ENCODE measurements around the gene C6orf47.
A peak's percentile ranks its signal among the peaks of the same experiment; 100 is the strongest.

Gene C6orf47

DNA sequence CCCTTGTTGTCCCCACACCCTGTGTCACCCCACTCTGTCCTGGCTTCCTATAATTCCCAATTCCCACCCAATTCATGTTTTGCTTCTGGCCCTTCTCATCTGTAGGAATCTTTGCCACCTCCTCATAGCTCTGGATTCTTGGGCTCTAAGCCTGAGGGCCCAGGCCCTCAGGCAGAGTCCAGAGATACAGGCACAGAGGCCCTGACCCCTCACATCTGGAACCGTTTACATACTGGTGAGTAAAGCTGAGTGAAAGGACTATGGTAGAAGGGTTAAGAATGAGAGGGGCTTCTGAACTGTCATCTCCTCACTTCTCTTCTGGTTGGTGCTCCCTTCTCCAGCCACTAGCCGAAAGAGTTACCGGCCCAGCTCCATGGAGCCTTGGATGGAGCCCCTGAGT, 26.4 kb downstream of the C6orf47 start:
- no peak for DNase-seq

DNA sequence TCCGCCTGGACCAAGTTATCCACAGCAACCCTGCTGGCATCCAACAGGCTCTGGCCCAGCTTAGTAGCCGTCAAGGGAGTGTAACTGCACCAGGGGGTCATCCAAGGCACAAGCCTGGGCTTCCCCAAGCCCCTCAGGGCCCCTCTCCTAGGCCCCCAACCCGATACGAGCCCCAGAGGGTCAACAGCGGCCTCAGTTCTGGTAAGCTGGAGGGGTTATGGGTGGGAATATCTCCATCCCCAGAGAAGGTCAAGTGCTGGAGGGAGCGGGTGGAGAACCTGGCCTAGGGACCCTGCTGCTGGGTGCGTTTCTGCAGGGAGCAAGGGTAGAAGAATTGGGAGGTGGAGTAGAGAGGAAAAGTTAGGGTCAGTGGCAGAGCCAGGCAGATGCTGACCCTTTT, 27.1 kb downstream of the C6orf47 start:
- no peak for DNase-seq

DNA sequence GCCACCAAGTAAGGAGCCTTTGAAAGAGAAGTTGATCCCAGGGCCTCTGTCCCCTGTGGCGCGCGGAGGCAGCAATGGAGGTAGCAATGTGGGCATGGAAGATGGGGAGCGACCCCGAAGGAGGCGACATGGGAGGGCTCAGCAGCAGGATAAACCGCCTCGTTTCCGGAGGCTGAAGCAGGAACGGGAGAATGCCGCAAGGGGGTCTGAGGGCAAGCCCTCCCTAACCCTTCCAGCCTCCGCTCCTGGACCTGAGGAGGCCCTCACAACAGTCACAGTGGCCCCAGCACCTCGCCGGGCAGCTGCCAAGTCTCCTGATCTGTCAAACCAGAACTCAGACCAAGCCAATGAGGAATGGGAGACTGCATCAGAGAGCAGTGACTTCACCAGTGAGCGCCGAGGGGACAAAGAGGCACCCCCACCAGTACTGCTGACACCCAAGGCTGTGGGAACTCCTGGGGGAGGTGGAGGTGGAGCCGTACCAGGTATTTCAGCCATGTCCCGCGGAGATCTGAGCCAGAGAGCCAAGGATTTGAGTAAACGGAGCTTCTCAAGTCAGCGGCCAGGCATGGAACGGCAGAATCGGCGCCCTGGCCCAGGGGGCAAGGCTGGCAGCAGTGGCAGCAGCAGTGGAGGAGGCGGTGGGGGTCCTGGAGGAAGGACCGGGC, 28.2 kb downstream of the C6orf47 start:
- no peak for DNase-seq

DNA sequence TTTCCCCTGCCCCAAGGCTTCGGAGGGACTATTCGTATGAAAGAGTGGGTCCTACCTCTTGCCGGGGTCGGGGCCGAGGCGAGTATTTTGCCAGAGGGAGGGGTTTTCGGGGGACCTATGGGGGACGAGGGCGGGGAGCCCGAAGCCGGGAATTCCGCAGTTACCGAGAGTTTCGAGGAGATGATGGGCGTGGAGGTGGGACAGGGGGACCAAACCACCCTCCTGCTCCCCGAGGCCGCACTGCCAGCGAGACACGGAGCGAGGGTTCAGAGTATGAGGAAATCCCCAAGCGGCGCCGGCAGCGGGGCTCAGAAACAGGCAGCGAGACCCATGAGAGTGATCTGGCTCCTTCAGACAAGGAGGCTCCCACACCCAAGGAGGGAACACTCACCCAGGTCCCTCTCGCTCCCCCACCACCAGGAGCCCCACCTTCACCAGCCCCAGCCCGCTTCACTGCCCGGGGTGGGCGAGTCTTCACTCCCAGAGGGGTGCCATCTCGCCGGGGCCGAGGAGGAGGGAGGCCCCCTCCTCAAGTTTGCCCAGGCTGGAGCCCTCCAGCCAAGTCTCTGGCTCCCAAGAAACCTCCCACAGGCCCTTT, 28.8 kb downstream of the C6orf47 start:
- DNase-seq, result no peak

DNA sequence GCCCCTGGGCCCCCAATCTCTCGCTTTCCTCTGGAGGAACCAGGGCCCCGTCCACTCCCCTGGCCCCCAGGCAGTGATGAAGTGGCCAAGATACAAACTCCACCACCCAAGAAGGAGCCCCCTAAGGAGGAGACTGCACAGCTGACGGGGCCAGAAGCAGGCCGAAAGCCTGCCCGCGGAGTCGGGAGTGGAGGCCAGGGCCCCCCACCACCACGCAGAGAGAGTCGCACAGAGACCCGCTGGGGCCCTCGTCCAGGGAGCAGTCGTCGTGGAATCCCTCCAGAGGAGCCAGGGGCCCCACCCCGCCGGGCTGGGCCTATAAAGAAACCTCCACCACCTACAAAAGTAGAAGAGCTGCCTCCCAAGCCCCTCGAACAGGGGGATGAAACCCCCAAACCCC, 29.4 kb downstream of the C6orf47 start:
- DNase-seq, result no peak

DNA sequence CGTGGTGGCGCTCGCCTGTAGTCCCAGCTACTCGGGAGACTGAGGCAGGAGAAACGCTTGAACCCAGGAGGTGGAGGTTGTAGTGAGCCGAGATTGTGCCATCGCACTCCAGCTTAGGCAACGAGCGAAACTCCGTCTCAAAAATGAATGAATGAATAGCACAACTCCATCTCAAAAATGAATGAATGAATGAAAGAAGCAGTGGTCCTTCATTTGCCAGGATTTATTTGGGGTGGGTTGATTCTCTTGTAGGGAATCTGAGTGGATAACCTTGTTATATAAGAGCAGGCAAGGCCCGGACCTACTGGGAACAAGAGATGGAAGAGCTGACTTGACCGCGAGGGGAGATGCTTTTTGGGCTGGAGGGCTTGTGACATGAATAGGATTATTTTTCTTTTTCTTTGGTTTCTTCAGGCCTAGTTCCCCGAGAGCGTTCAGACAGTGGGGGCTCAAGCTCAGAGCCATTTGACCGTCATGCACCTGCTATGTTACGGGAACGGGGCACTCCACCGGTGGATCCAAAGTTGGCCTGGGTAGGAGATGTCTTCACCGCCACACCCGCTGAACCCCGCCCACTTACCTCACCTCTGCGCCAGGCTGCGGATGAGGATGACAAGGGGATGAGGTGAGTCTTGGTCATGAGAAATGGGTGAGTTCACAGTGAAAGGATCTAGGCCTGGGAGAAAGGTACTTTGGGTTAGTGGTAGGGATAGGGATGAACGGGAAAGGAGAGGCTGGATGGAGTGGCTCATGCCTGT, 30.2 kb downstream of the C6orf47 start:
- DNase-seq, result no peak

DNA sequence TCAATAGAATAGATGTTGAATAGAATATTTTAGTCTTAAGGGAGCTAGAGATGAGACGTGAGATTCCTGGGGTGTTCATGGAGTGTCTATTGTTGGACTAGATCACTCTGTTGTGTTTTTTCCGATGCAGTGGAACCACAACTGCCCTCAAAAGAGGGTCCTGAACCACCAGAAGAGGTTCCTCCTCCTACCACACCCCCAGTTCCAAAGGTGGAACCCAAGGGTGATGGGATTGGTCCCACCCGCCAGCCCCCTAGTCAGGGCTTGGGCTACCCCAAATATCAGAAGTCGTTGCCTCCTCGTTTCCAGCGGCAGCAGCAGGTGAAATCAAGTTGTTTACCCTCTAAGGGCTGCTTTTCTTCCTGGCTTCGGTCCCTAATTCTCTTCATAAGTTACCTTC, 31.6 kb downstream of the C6orf47 start:
- DNase-seq, result no peak

DNA sequence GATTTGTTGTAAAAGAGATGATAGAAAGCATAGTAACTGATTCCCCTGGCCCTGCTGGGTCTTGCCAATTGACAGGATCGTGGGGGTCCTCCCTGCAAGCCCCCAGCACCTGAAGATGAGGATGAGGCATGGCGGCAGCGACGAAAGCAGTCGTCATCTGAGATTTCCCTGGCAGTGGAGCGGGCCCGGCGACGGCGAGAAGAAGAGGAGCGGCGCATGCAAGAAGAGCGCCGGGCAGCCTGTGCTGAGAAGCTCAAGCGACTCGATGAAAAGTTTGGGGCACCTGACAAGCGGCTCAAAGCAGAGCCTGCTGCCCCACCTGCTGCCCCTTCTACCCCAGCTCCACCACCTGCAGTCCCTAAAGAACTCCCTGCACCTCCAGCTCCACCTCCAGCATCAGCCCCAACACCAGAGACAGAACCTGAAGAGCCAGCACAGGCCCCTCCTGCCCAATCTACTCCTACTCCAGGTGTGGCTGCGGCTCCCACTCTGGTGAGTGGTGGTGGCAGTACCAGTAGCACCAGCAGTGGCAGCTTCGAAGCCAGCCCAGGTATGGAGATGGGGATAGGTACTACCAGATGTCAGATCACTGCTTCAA, 32.8 kb downstream of the C6orf47 start:
- no peak for DNase-seq

- DNase-seq, result no peak
Observed at GRCh38 chr6:31626952-31627351, 33.6 kb downstream of the C6orf47 start.

DNA sequence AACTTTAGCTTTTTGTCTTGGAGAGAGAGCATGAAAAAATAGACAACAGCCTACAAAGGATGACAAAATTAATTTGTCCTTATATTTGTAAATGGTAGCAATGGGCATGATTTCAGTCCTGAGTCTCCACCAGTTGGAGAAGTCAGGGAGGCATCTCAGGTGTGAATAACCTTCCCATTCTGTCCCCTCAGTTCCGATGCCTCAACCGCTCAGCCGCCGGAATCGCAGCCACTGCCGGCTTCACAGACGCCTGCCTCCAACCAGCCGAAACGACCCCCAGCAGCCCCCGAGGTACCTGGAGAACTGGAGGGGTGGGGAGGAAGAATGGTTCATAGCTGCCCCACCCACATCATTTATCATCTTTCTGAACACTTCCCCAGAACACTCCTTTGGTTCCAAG, 36.5 kb downstream of the C6orf47 start:
- no peak for DNase-seq

DNA sequence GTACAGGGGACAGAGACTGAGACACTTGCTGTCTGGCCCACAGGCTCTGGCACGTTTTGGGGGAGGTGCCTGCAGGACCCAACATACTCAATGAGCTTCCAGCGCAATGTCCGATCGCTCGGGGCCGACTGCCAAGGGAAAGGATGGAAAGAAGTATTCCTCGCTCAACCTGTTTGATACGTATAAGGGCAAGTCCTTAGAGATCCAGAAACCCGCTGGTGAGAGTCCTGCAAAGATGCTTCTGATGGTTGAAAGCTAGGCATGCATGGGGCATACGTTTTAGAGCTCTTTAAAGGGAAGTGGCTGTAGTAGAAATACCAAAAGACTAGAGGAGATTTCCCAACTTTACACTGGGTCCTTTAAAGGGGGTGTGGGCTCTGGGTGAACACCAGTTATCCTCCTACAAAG, 37.9 kb downstream of the C6orf47 start:
- DNase-seq, result no peak

GRCh38 chr6:31621991-31622390, 38.6 kb downstream of the C6orf47 start:
- no peak for DNase-seq

GRCh38 chr6:31621320-31621939, 39.1 kb downstream of the C6orf47 start:
- DNase-seq, result no peak

GRCh38 chr6:31620586-31621319, 39.8 kb downstream of the C6orf47 start, which contains the start of gene PRRC2A:
TSS of gene PRRC2A (plus strand) at chr6:31620715. CDS start at chr6:31622790, 2,075 bp downstream.
- peak; percentile 61 for DNase-seq

DNA sequence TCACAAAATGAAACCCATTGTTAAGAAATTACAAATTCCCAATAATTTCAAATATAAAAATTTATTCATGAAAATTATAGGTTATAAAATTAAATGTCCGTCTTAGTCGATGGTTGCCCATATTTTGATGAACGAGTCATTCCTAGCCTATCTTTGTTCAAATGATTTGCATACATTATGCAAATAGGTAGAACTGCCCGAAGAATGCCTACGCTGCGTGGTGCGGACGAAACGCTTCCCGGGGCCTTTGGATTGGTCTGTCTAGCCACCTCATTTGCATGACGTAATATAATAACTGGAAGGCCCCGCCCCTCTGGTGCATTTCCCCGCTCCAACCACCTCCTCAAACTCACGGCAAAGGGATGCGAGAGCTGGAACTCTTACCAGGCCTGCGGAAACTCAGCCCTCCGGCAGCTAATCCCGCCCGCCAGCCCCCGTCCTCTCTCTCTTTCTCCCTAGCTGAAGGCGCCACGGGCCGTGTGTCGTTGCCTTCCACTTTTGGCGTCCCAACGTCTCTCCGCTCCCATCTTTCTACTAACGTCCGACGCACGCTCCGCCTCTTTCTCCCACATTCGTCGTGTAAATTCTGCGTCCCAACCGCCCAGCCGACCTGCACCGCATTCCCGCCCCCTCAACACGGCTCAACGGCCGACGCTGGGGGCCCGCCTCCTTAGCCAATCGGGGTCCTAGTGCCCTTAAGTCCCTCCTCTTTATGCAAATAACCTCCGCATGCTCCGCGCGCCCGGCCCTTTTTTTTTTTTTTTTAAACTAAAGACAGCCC, 40.6 kb downstream of the C6orf47 start:
- peak; percentile 96 for DNase-seq

GRCh38 chr6:31617010-31617409, 43.6 kb downstream of the C6orf47 start:
- DNase-seq, result no peak

DNA sequence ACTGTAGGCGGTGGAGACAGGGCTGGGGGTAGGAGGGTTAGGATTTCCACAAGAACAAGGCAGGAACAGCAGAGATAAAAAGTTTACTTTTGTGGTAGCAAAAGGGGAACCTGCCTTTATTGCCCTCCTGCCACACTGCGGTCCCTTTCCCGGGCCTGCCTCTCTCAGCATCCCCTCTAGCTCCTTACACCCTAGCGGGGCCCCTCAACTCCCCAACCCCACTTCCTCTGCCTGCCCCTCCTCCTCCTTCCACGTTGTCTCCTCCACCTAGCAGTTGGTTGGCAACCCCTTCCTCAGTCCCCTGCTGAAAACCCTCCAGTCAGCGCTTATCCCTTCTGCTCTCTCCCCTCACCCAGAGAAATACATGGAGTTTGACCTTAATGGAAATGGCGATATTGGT, 44.8 kb downstream of the C6orf47 start:
- DNase-seq, result no peak

DNA sequence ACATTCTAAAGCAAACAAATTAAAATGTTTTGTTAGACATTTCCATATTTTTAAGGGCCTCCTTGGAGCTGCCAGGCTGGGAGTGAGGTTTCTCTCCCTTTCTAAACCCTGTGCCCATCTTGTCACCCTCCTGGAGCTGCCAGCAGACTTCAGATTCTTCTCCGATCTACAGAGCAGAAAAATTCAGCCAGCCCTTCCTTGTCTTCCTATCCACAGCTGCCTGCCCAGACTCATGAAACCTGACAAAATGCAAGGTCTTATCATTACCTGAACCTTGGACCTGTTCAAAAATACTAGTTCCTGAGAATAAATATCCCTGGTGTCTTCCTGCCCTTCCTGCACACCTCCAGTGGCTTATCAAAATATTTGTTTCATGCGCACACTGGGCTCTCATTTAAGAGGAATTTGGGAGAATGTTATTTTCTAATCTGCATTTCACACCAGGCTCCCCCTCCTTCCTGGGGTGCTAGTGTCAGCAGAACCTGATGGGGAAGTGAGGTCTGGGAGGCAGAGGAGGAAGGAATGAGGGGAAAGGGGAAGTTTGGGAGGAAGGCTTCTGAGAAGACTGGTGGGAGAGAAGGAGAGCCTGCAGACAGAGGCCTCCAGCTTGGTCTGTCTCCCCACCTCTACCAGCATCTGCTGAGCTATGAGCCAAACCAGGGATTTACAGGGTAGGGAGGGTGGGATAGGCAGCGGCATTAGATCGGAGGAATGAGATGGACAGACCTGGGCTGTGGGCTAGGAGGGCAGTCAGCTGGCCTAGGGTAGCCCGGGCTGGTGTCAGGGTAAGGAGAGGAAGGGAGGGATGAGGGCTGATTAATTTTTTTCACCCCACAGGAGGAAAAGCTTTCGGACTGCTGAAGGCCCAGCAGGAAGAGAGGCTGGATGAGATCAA, 45.6 kb downstream of the C6orf47 start, which contains the start of gene AIF1:
Gene AIF1, plus strand, starts transcription at position 551 of the 895 bp plus-strand sequence. Its CDS starts 96 bp downstream, at position 647.
- DNase-seq, result no peak

DNA sequence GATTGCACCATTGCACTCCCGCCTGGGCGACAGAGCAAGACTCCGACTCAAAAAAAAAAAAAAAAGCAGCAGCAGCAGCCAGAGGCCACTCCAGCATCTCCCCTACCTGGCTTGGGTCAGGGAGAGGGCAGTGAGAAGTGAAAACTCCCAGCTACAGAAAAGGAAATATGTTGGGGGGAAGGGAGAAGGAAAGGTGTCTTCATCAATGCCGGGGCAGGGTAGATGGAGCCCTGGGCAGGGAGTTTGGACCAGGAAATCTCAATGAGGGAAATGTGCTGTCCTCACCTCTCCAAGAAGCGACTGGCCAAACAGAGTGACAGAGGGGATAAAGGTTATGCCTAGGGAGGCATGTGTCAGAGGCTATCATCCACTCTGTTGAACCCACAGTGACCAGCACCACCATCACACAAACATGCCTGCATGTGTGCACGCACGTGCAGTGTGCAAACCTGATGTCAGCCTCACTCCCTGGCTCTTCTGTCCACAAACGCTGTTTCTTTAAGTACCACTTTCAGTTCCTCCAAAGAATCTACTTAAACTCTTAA, 46.4 kb downstream of the C6orf47 start:
- DNase-seq, result no peak

DNA sequence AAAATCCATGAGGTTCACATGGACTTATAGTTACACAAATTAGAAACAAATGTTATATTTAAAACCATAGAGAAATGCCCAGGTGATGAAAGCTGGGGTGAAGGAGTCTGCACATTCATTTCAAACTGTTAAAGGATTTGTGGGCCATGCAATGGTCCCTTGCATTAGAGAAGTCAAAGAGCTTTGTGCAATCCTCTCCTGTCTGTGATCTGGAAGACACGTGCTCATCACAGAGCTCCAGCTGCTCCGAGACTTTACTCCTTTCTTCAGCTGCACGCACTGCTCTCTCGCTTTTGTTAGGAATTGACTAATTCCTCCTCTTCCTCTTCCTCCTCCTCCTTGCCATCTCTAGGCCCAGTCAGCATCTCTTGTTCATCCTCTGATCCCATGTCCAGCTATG, 49.6 kb downstream of the C6orf47 start:
- no peak for DNase-seq

Measured in NCI-H1694 treated with DMSO at 0.1 percent for 48 hours (cell line).